Measurements from ENCODE around the gene ZBTB34.

ZBTB34 gene

DNA sequence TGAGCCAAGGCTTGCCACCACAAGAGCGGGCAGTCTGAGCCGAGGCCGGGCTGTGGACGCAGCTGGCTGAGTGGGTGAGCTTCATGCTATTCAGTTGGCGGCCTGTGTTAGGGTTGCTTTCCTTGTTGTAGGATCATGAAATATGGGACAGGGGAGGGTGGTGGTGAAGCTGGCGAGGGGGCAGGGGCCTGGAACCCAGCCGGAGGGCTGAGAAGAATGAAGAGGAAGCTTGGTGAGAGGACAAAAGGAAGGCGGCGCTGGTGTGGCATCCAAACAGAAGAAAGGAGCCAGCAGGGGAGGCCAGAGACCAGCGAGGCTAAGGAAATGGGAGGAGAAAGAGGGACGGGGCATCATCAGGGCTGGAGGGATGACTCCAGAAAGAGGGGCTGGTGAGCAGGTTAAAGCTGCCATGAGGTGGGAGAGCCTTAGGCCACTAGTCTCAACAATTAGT lies 72.5 kb downstream of the ZBTB34 start:
- DNase-seq = no peak

- DNase-seq = no peak
Measured at GRCh38 chr9:126933334-126933980, 73.0 kb downstream of the ZBTB34 start.

DNA sequence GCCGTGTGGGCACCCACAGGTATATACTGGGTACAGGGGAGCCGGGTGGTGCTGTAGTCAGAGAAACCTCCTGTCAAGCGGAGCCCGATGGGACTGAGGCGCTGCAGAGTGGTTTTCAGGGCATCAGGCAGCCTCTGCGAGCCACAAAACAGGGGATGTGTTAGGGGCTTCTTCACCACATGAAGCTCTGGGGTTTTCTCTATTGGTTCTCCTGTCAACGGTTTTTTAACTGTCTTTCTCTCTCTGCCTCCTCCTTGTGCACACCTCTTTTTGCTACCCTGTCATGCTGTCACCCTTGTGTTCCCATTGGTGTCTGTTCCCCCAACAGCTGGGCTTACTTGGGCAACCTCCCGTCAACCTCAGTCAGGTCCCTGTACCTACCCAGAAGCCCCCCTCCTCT lies 74.0 kb downstream of the ZBTB34 start:
- DNase-seq = no peak

All from T-helper 1 cell (primary cell).